Liver (tissue), 9 donors: ENCODE data around the gene CAPS. TPM values are rescaled to one million over a fixed set of nuclear protein-coding genes. Genes with fewer than 3 reads are reported as not detected.
A peak's percentile ranks its signal among the peaks of the same experiment; 100 is the strongest.

Experiments used
- DNase-seq: peaks from one replicate; pipeline ENCODE4 v3.0.0-alpha.2; 2017; ENCODE audit warnings: low spot score
- H3K27ac ChIP-seq, 2 donors: one replicate each; pipeline ENCODE4 v1.7.0; 2013; ENCODE audit warnings: inconsistent platforms in 2 of 2, low read length in 2 of 2, control low read depth in 1 of 2, low read depth in 1 of 2, mild to moderate bottlenecking in 1 of 2
- H3K27me3 ChIP-seq, 4 donors: one replicate each; pipeline versions ENCODE4 v1.6.1 to v1.7.0; 2013; ENCODE audit warnings: low read length in 3 of 4, inconsistent platforms in 1 of 4, mild to moderate bottlenecking in 1 of 4, moderate library complexity in 1 of 4; ENCODE audit not compliant: control insufficient read depth in 4 of 4, insufficient read depth in 4 of 4
- H3K36me3 ChIP-seq, 4 donors: one replicate each; pipeline versions ENCODE4 v1.6.1 to v1.7.0; 2013; ENCODE audit warnings: low read length in 3 of 4, mild to moderate bottlenecking in 3 of 4, low read depth in 1 of 4, moderate library complexity in 1 of 4; ENCODE audit not compliant: control insufficient read depth in 4 of 4, insufficient read depth in 3 of 4
- H3K4me1 ChIP-seq, 4 donors: one replicate each; pipeline versions ENCODE4 v1.6.1 to v1.7.0; 2013; ENCODE audit warnings: low read length in 3 of 4, mild to moderate bottlenecking in 3 of 4, moderate library complexity in 1 of 4; ENCODE audit not compliant: control insufficient read depth in 4 of 4, insufficient read depth in 4 of 4
- H3K4me3 ChIP-seq, 3 donors: one replicate each; pipeline versions ENCODE4 v1.6.1 to v1.7.0; 2013; ENCODE audit warnings: low read length in 3 of 3, control low read depth in 1 of 3, low read depth in 1 of 3, mild to moderate bottlenecking in 1 of 3
- H3K9ac ChIP-seq, 2 donors: one replicate each; pipeline ENCODE4 v1.7.0; 2013; ENCODE audit warnings: low read length in 2 of 2, mild to moderate bottlenecking in 2 of 2, moderate library complexity in 2 of 2, control low read depth in 1 of 2, low read depth in 1 of 2
- H3K9me3 ChIP-seq, 4 donors: one replicate each; pipeline versions ENCODE4 v1.6.1 to v1.7.0; 2013; ENCODE audit warnings: low read length in 3 of 4; ENCODE audit not compliant: control insufficient read depth in 4 of 4
- FOXA1 ChIP-seq: IDR thresholded peaks from 2 replicates; pipeline ENCODE4 v1.6.1; 2016; ENCODE audit warnings: antibody characterized with exemption
- GABPA ChIP-seq, 2 donors: IDR thresholded peaks in 1 of 2; conservative IDR thresholded peaks in 1 of 2; 2 replicates each; pipeline ENCODE4 v1.6.1; 2016; ENCODE audit warnings: antibody characterized with exemption in 2 of 2, mild to moderate bottlenecking in 1 of 2, moderate library complexity in 1 of 2
- HNF4A ChIP-seq, 2 donors: conservative IDR thresholded peaks; 2 replicates each; pipeline ENCODE4 v1.6.1; 2016; ENCODE audit warnings: antibody characterized with exemption in 2 of 2, mild to moderate bottlenecking in 2 of 2
- JUND ChIP-seq, 2 donors: IDR thresholded peaks; 2 replicates each; pipeline ENCODE4 v1.6.1; 2016; ENCODE audit warnings: antibody characterized with exemption in 2 of 2
- NR2F2 ChIP-seq: IDR thresholded peaks from 2 replicates; pipeline ENCODE4 v1.6.1; 2016; ENCODE audit warnings: antibody characterized with exemption
- RAD21 ChIP-seq, 2 donors: IDR thresholded peaks; 2 replicates each; pipeline ENCODE4 v1.6.1; 2016; ENCODE audit warnings: antibody characterized with exemption in 2 of 2, mild to moderate bottlenecking in 2 of 2
- RXRA ChIP-seq, 2 donors: IDR thresholded peaks; 2 replicates each; pipeline ENCODE4 v1.6.1; 2017 to 2018; ENCODE audit warnings: antibody characterized with exemption in 2 of 2, mild to moderate bottlenecking in 1 of 2
- SP1 ChIP-seq: IDR thresholded peaks from 2 replicates; pipeline ENCODE4 v1.6.1; 2018; ENCODE audit warnings: antibody characterized with exemption, mild to moderate bottlenecking
- TAF1 ChIP-seq: conservative IDR thresholded peaks from 2 replicates; pipeline ENCODE4 v1.6.1; 2016; ENCODE audit warnings: antibody characterized with exemption, mild to moderate bottlenecking
- WGBS: extraction: QIAGEN DNeasy Blood & Tissue Kit; methylation state at CpG from one replicate; pipeline ENCODE4 v1.1.7; 2013; 5-methylcytosine and 5-hydroxymethylcytosine counted together
- polyA plus RNA-seq, 2 donors: library from polyadenylated mRNA; stranded (reverse) in 1 of 2; unstranded in 1 of 2; fragments of 200-250 nt in 1 of 2; fragments of >200 nt in 1 of 2; fragmentation: Nextera tagmentation in 1 of 2; extraction: Ambion mirVana in 1 of 2; gene quantifications; one replicate each; pipeline versions ENCODE4 v1.2.1 to v1.2.3, GENCODE V29; 2013 to 2015
- total RNA-seq, 2 donors: library from RNA; depleted of rRNA; stranded (reverse); fragments of >200 nt; gene quantifications; one replicate each; pipeline ENCODE4 v1.2.3, GENCODE V29; 2014
- TF ChIP-seq, protein P1 (sequence below): IDR thresholded peaks from 2 replicates; pipeline ENCODE4 v1.6.1; 2016; ENCODE audit warnings: antibody characterized with exemption, mild to moderate bottlenecking
- TF ChIP-seq, protein P2 (sequence below): fragments of 150-350 bp; IDR thresholded peaks from 2 replicates; pipeline ENCODE4 v1.5.1; 2017; ENCODE audit warnings: improper control_type of control experiment, low read depth, low read length; ENCODE audit not compliant: missing input control
- TF ChIP-seq, protein P3 (sequence below): IDR thresholded peaks from 2 replicates; pipeline ENCODE4 v1.6.1; 2016; ENCODE audit warnings: antibody characterized with exemption
- donor health status: healthy.
- donor health status: healthy.
- donor health status: healthy.
- donor health status: healthy.
- donor health status: healthy.

Gene CAPS
- total and polyA plus RNA-seq, 4 donors = 2.1 to 11.4 (median 3.5) TPM

DNA sequence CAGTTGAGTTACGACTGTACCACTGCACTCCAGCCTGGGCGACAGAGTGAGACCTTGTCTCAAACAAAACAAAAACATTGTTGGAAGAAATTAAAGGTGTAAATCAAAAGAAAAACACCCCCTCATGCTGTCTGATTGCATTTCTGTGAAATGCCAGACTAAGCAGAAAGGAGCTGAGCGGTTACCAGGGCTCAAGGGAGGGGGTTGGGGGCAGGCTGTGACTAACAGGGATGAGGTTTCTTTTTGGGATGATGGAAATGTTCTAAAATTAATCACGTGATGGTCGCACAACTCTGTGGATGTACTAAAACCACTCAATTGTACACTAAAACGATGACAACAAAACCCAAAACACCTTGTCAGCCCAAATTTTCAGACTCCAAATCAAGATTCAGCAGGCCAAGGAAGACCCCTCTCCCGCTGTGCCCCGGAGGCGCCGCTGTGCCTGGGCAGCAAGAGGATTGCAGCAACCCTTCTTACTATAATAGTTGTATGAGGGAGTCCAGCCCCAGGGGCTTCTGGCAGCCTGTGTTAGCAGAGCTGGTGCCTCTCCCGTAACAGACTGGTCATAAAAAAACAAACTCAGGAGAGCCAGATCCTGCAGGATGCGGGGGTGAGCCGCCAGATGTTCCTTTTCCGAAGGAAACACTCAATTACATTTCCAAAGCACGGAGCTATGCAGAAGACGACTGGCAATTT lies 20.9 kb downstream of the CAPS start:
- no peak for TF ChIP-seq FOXA1
- TF ChIP-seq GABPA (IDR thresholded peaks at IDR 0.05 in 1 of 2, conservative IDR thresholded peaks at IDR 0.05 in 1 of 2) = no peak
- TF ChIP-seq, protein P1, sequence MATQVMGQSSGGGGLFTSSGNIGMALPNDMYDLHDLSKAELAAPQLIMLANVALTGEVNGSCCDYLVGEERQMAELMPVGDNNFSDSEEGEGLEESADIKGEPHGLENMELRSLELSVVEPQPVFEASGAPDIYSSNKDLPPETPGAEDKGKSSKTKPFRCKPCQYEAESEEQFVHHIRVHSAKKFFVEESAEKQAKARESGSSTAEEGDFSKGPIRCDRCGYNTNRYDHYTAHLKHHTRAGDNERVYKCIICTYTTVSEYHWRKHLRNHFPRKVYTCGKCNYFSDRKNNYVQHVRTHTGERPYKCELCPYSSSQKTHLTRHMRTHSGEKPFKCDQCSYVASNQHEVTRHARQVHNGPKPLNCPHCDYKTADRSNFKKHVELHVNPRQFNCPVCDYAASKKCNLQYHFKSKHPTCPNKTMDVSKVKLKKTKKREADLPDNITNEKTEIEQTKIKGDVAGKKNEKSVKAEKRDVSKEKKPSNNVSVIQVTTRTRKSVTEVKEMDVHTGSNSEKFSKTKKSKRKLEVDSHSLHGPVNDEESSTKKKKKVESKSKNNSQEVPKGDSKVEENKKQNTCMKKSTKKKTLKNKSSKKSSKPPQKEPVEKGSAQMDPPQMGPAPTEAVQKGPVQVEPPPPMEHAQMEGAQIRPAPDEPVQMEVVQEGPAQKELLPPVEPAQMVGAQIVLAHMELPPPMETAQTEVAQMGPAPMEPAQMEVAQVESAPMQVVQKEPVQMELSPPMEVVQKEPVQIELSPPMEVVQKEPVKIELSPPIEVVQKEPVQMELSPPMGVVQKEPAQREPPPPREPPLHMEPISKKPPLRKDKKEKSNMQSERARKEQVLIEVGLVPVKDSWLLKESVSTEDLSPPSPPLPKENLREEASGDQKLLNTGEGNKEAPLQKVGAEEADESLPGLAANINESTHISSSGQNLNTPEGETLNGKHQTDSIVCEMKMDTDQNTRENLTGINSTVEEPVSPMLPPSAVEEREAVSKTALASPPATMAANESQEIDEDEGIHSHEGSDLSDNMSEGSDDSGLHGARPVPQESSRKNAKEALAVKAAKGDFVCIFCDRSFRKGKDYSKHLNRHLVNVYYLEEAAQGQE = no peak
- peaks cover 4 to 25% (median 8%) of the 10 kb centered on the region in 4 donors for H3K36me3 ChIP-seq
- H3K27me3 ChIP-seq = no peaks in the 10 kb centered on the region
- peaks cover 6 to 23% (median 17%) of the 10 kb centered on the region in 4 donors for H3K4me1 ChIP-seq
- WGBS = 84% methylated on average over 16 of the region's 16 CpGs
- H3K9me3 ChIP-seq = no peaks in the 10 kb centered on the region
- DNase-seq = no peak
- H3K27ac ChIP-seq = no peak overlapping the region
- no peak overlapping the region for H3K4me3 ChIP-seq
- H3K9ac ChIP-seq = no peak overlapping the region

GRCh38 chr19:5935473-5936291 lies 21.6 kb downstream of the CAPS start:
- WGBS = 86% methylated on average over 25 of the region's 25 CpGs
- peaks cover 6 to 23% (median 17%) of the 10 kb centered on the region in 4 donors for H3K4me1 ChIP-seq
- H3K27me3 ChIP-seq = no peaks in the 10 kb centered on the region
- no peak overlapping the region for H3K9ac ChIP-seq
- no peaks in the 10 kb centered on the region for H3K9me3 ChIP-seq
- H3K36me3 ChIP-seq = peaks cover 4 to 24% (median 11%) of the 10 kb centered on the region in 4 donors
- TF ChIP-seq GABPA (IDR thresholded peaks at IDR 0.05 in 1 of 2, conservative IDR thresholded peaks at IDR 0.05 in 1 of 2) = no peak
- TF ChIP-seq, protein P2, sequence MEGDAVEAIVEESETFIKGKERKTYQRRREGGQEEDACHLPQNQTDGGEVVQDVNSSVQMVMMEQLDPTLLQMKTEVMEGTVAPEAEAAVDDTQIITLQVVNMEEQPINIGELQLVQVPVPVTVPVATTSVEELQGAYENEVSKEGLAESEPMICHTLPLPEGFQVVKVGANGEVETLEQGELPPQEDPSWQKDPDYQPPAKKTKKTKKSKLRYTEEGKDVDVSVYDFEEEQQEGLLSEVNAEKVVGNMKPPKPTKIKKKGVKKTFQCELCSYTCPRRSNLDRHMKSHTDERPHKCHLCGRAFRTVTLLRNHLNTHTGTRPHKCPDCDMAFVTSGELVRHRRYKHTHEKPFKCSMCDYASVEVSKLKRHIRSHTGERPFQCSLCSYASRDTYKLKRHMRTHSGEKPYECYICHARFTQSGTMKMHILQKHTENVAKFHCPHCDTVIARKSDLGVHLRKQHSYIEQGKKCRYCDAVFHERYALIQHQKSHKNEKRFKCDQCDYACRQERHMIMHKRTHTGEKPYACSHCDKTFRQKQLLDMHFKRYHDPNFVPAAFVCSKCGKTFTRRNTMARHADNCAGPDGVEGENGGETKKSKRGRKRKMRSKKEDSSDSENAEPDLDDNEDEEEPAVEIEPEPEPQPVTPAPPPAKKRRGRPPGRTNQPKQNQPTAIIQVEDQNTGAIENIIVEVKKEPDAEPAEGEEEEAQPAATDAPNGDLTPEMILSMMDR = no peak
- TF ChIP-seq SP1 = no peak
- TF ChIP-seq RXRA (IDR thresholded peaks at IDR 0.05) = no peak
- TF ChIP-seq, protein P1 = no peak
- TF ChIP-seq FOXA1 = no peak
- TF ChIP-seq RAD21 (IDR thresholded peaks at IDR 0.05) = no peak
- no peak for TF ChIP-seq JUND (IDR thresholded peaks at IDR 0.05)
- no peak for TF ChIP-seq TAF1
- TF ChIP-seq HNF4A (conservative IDR thresholded peaks at IDR 0.05) = no peak
- TF ChIP-seq NR2F2 = no peak
- TF ChIP-seq, protein P3, sequence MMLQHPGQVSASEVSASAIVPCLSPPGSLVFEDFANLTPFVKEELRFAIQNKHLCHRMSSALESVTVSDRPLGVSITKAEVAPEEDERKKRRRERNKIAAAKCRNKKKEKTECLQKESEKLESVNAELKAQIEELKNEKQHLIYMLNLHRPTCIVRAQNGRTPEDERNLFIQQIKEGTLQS = no peak
- H3K27ac ChIP-seq = peak overlapping the region; percentile 16 to 81
- H3K4me3 ChIP-seq = no peak overlapping the region
- DNase-seq = no peak
